Astrocyte (in vitro differentiated cells and primary cell): Measurements from ENCODE around the gene IFNA16.

Experiments used
- CTCF ChIP-seq: IDR thresholded peaks from 2 replicates; pipeline ENCODE4 v1.5.1; 2011; ENCODE audit warnings: low read depth, mild to moderate bottlenecking, inconsistent platforms, low read length, moderate library complexity; ENCODE audit not compliant: insufficient read depth
- EZH2 ChIP-seq: IDR thresholded peaks from 2 replicates; pipeline ENCODE4 v1.6.1; 2012; ENCODE audit warnings: mild to moderate bottlenecking, low read length, inconsistent platforms; ENCODE audit not compliant: insufficient read depth

- TF ChIP-seq EZH2 (no peak), CTCF (no peak)
Measured at GRCh38 chr9:21228122-21228521, 11.0 kb upstream of the IFNA16 start, which contains the start of gene IFNA17.
